HL-60 (cell line): ENCODE measurements around the gene CHMP4B.

Experiments
- DNase-seq, 2 experiments: peaks; one replicate each; pipeline ENCODE4 v3.0.0-alpha.2; 2010 to 2020; ENCODE audit warnings: low read depth in 1 of 2, low spot score in 1 of 2
- H3K27ac ChIP-seq: fragments of 250-450 bp; sonication (Bioruptor Pico); replicated peaks from 2 replicates; pipeline ENCODE4 v1.5.1; 2020; ENCODE audit warnings: mild to moderate bottlenecking, moderate library complexity
- H3K27me3 ChIP-seq: fragments of 250-450 bp; sonication (Bioruptor Pico); 2 replicates; pipeline ENCODE4 v1.5.1; 2021; ENCODE audit warnings: mild to moderate bottlenecking, moderate library complexity; ENCODE audit not compliant: insufficient read depth, poor library complexity, severe bottlenecking
- H3K4me3 ChIP-seq: replicated peaks from 2 replicates; pipeline ENCODE4 v1.5.1; 2011; ENCODE audit warnings: mild to moderate bottlenecking, control low read depth, low read length; ENCODE audit not compliant: insufficient read depth
- GABPA ChIP-seq: IDR thresholded peaks from 2 replicates; pipeline ENCODE4 v1.6.1; 2012; ENCODE audit warnings: low read depth
- POLR2AphosphoS5 ChIP-seq: IDR thresholded peaks from 2 replicates; pipeline ENCODE4 v1.6.1; 2012; ENCODE audit warnings: low read depth
- SPI1 ChIP-seq: IDR thresholded peaks from 2 replicates; pipeline ENCODE4 v1.6.1; 2012; ENCODE audit warnings: low read depth, mild to moderate bottlenecking, borderline replicate concordance
- TF ChIP-seq, protein P1 (sequence below): IDR thresholded peaks from one replicate; pipeline ENCODE4 v1.5.1; 2011; ENCODE audit warnings: low read length, control low read depth, inconsistent platforms; ENCODE audit not compliant: insufficient read depth
- TF ChIP-seq, protein P2 (sequence below): IDR thresholded peaks from 2 replicates; pipeline ENCODE4 v1.6.1; 2012; ENCODE audit warnings: low read depth; ENCODE audit not compliant: insufficient replicate concordance

The CHMP4B gene

DNA sequence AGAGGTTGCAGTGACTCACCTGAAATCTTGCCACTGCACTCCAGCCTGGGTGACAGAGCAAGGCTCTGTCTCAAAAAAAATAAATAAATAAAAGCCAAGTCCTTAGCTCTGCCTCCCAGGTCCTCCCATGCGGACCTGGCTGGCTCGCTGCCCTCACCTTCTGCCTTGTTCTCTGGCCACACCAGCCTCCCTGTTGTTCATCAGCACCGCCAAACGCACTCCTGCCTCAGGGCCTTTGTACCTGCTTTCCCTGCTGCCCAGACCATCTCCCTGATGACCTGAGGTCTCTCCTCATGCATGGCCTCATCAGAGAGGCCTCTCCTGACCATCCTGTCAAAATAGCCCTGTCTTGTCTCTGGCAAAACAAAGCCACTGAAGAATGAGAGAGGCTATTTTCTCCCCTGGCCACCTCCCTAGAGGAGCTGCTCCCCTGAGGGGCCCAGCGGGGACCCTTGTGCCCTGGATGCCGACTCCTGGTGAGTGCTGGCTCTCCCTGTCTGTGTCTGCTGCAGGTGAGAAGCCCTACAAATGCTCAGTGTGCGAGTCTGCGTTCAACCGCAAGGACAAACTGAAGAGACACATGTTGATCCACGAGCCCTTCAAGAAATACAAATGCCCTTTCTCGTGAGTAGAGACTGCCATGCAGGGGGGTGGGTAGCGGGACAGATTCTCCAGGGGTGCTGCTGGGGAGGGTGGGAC, 22.6 kb upstream of the CHMP4B start:
- no peak overlapping the region for H3K4me3 ChIP-seq
- DNase-seq = no peak
- H3K27ac ChIP-seq = no peak overlapping the region
- H3K27me3 ChIP-seq = no peaks in the 10 kb centered on the region
- TF ChIP-seq SPI1 = no peak
- TF ChIP-seq, protein P1, sequence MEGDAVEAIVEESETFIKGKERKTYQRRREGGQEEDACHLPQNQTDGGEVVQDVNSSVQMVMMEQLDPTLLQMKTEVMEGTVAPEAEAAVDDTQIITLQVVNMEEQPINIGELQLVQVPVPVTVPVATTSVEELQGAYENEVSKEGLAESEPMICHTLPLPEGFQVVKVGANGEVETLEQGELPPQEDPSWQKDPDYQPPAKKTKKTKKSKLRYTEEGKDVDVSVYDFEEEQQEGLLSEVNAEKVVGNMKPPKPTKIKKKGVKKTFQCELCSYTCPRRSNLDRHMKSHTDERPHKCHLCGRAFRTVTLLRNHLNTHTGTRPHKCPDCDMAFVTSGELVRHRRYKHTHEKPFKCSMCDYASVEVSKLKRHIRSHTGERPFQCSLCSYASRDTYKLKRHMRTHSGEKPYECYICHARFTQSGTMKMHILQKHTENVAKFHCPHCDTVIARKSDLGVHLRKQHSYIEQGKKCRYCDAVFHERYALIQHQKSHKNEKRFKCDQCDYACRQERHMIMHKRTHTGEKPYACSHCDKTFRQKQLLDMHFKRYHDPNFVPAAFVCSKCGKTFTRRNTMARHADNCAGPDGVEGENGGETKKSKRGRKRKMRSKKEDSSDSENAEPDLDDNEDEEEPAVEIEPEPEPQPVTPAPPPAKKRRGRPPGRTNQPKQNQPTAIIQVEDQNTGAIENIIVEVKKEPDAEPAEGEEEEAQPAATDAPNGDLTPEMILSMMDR = no peak
- no peak for TF ChIP-seq POLR2AphosphoS5
- TF ChIP-seq GABPA = no peak
- TF ChIP-seq, protein P2, sequence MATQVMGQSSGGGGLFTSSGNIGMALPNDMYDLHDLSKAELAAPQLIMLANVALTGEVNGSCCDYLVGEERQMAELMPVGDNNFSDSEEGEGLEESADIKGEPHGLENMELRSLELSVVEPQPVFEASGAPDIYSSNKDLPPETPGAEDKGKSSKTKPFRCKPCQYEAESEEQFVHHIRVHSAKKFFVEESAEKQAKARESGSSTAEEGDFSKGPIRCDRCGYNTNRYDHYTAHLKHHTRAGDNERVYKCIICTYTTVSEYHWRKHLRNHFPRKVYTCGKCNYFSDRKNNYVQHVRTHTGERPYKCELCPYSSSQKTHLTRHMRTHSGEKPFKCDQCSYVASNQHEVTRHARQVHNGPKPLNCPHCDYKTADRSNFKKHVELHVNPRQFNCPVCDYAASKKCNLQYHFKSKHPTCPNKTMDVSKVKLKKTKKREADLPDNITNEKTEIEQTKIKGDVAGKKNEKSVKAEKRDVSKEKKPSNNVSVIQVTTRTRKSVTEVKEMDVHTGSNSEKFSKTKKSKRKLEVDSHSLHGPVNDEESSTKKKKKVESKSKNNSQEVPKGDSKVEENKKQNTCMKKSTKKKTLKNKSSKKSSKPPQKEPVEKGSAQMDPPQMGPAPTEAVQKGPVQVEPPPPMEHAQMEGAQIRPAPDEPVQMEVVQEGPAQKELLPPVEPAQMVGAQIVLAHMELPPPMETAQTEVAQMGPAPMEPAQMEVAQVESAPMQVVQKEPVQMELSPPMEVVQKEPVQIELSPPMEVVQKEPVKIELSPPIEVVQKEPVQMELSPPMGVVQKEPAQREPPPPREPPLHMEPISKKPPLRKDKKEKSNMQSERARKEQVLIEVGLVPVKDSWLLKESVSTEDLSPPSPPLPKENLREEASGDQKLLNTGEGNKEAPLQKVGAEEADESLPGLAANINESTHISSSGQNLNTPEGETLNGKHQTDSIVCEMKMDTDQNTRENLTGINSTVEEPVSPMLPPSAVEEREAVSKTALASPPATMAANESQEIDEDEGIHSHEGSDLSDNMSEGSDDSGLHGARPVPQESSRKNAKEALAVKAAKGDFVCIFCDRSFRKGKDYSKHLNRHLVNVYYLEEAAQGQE = no peak

DNA sequence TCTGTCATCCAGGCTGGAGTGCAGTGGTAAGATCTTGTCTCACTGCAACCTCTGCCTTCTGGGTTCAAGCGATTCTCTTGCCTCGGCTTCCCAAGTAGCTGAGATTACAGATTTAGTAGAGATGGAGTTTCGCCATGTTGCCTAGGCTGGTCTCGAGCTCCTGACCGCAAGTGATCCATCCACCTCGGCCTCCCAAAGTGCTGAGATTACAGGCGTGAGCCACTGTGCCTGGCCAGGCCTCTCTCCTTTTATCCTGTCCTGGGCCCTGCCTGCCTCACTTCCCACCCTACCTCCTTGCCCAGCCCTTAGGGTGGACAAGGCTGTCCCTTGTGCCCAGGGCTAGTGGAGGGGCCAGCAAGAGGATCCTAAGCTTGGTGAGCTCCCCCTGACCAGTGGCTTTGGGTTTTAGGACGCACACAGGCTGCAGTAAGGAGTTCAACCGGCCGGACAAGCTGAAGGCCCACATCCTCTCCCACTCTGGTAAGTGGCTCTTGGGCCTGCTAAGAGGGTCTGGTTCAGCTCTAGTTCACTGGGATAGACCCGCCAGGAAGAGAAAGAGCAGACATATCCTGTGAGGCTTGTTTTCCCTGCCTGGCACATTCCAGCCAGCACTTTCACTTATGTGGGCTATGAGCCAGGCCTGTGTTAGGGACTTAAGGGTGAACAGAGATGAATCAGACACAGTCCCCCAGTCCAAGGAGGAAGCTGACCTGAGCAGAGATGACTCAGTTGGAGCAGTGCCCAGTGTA, 21.9 kb upstream of the CHMP4B start:
- no peak overlapping the region for H3K27ac ChIP-seq
- DNase-seq = peak; percentile 9 to 50

GRCh38 chr20:33789858-33790182, 21.3 kb upstream of the CHMP4B start:
- TF ChIP-seq, protein P1 = no peak
- TF ChIP-seq, protein P2 = no peak
- TF ChIP-seq GABPA = no peak
- TF ChIP-seq SPI1 = no peak
- no peak for TF ChIP-seq POLR2AphosphoS5
- no peak for DNase-seq
- Histone ChIP-seq H3K4me3 (no peak overlapping the region), H3K27ac (no peak overlapping the region), H3K27me3 (no peaks in the 10 kb centered on the region)

More for the DNA sequence above, 21.9 kb upstream of the CHMP4B start:
- H3K4me3 ChIP-seq = no peak overlapping the region
- TF ChIP-seq, protein P1 = no peak
- no peak for TF ChIP-seq GABPA
- TF ChIP-seq POLR2AphosphoS5 = no peak
- TF ChIP-seq SPI1 = no peak
- TF ChIP-seq, protein P2 = no peak
- no peaks in the 10 kb centered on the region for H3K27me3 ChIP-seq
